Activated CD8-positive, alpha-beta memory T cell treated with anti-CD3 and anti-CD28 coated beads for 4 hours (primary cell): Measurements from ENCODE around the gene ZNF106.

Experiments
- DNase-seq, 2 donors: peaks; one replicate each; pipeline ENCODE4 v3.0.0-alpha.2; 2020; ENCODE audit warnings: low read depth in 2 of 2

The ZNF106 gene

GRCh38 chr15:42490671-42491538 lies at the start of gene ZNF106:
Gene ZNF106 (minus strand): TSS chr15:42491141. CDS start chr15:42472289, 18,852 bp downstream.
- DNase-seq = peak; percentile 74 to 75

DNA sequence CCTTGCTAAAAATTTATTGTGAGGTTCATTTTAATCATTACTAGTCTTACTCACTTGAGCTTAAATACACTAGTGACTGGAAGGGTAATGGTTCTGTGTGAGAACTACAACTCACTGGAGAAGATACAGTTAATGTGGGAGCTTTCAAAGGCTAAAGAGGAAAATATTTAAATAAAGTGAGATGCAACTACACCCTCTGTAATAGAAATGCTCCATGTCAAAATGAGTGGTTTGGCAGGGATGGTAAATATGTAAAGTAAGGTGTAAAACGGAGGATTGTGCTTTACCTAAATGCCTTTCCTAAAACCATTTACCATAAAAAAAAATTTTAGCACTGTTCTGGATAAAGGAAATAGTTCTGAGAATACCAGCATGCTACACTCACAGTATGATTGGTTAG lies 42.3 kb upstream of the ZNF106 start:
- no peak for DNase-seq

DNA sequence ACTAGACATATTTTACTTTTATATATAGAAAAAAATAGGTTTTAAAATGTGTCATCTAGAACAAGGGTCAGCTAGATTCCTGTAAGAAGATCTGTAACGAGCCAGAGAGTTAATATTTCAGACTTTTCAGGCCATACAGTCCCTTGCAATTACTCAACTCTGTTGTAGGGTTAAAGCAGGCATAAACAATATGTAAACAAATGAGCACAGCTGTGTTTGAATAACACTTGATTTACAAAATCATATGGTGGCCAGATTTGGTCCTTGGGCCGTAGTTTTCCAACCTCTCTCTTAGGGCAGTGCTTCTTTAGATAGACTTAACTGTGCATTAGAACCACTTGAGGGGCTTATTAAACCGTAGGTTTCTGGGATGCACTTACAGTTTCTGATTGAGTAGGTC lies 38.0 kb upstream of the ZNF106 start:
- no peak for DNase-seq

DNA sequence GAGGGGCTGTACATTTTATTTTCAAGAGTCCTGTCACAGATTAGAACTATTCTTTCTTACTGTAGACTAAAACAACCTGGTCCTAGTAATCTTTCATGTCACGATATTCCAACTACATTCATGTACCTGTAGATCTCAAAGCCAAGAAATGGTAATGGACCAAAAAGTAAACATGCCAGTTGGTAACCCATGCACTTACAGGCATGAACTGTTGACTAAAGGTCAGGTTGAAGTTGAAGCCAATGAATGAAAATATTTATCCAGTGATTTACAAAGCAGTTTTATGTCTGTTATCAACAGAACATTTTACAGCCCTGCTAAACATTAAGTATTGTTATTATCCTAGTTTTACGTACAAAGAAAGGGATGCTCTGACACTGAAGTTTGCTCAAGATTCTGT lies 32.4 kb upstream of the ZNF106 start:
- no peak for DNase-seq

- no peak for DNase-seq
Measured at GRCh38 chr15:42511007-42511391, 20.1 kb upstream of the ZNF106 start.

DNA sequence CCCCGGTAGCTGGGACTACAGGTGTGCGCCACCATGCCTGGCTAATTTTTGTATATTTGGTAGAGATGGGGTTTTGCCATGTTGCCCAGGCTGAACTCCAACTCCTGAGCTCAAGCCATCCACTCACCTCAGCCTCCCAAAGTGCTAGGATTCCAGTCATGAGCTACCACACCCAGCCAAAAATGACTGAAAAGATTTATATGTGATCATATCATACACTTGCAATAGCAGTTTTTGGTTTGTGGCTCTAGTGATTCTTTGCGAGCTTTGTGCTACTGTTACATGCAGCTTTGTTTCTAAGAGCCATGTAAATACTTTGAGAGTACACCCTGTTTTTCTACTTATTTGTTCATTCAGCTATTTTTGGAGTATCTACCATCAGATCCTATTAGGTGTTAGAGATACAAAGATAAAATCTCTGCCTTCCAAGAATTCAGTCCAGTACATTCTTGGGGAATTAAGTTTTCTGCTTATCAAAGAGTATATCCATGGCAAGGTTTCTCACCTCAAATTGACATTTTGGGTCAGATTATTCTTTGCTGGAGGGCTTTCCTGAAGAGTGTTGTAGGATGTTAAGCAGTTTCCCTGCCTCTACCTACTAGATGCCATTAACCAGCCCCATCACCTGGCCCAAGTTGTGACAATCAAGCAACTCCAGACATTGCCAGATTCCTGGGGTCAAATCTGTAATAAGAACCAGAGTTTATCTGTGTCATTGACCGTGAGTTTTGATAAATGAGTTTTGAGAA lies 19.5 kb upstream of the ZNF106 start:
- DNase-seq = no peak

GRCh38 chr15:42508263-42508690 lies 17.3 kb upstream of the ZNF106 start:
- DNase-seq = no peak

GRCh38 chr15:42507514-42507913 lies 16.6 kb upstream of the ZNF106 start:
- no peak for DNase-seq

DNA sequence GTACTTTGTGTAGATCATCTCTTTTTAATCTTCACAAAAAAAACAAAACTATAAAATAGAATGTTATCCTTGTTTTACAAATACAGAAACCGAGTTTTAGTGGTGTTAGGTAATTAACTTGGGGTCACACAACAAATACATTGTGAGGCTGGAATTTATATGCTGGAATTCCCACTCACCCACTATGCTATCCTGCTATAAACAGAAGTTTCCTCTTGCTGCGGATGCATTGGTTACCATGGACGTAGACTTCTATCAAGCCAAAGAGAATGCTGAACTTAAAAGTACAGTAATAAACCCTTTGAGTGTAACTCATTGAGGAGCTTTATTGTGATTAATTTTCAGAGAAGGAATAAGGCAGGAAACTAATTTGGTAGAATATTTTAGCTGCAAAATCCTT lies 13.7 kb upstream of the ZNF106 start:
- no peak for DNase-seq

GRCh38 chr15:42503825-42504224 lies 12.9 kb upstream of the ZNF106 start:
- no peak for DNase-seq

- no peak for DNase-seq
Measured at GRCh38 chr15:42502477-42502876, 11.5 kb upstream of the ZNF106 start.

DNA sequence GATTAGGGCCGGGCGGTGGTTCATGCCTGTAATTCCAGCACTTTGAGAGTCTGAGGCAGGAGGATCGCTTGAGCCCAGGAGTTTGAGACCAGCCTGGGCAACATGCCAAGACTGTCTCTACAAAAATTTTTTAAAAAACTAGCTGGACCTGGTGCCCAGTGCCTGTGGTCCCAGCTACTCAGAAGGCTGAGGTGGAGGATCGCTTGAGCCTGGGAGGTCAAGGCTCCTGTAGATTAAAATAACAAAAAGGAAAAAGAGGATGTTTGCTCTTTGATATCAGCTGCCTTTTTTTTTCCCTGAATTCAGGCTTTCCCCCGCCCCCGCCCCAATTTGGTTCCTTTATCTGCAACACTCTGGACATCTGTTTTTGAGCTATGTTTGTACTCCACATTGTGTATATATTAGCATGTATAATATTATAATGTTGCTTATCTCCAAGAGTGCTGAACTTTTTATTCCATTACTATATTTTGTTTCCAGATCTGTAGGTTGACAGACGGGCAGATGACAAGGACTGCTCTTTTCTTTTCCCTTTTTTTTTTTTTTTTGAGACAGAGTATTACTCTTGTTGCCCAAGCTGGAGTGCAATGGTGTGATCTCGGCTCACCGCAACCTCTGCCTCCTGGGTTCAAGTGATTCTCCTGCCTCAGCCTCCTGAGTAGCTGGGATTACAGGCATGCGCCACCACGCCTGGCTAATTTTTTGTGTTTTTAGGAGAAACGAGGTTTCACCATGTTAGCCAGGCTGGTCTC lies 9.1 kb upstream of the ZNF106 start:
- no peak for DNase-seq

GRCh38 chr15:42498212-42499068 lies 7.5 kb upstream of the ZNF106 start:
- no peak for DNase-seq

GRCh38 chr15:42495361-42496212 lies 4.6 kb upstream of the ZNF106 start, which contains the start of gene SNAP23:
Gene SNAP23 (plus strand): TSS chr15:42495634. CDS start chr15:42511847, 16,213 bp downstream.
- peak; percentile 60 to 62 for DNase-seq

DNA sequence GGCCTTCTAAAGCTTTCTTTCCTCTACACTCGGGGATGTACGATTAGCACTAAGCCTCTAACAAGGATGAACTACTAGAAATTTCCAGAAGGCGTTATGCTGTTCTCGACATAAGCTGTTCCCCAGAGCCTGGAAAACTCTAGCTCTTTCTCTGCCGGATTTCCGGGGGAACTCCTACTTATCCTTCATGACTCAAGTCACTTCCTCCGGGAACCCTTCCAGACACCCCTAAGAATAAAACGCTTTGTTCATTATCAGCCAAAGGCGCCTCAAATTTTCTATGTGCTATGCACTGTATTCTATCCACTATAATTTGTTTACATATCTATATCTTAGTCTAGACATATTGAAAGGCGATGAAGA lies 4.0 kb upstream of the ZNF106 start:
- DNase-seq = peak; percentile 17 to 26

DNA sequence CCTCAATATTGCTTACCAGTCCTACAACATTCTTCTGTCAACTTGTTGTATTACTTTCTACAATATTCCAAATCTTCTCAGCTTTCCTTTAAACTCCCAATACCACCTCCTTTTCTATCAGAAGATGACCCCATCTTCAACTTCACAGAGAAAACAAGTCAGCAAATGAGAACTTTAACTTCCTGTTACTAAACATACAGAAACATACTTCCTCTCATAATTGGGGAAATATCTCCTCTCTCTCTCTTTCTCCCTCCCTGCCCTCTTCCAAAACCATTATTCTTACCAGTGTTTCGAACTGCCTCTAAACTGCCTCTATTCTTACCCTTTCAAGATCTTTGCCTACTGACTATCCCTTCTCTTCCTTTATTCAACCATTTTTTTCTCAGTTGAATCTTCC lies 2.7 kb upstream of the ZNF106 start:
- DNase-seq = no peak

DNA sequence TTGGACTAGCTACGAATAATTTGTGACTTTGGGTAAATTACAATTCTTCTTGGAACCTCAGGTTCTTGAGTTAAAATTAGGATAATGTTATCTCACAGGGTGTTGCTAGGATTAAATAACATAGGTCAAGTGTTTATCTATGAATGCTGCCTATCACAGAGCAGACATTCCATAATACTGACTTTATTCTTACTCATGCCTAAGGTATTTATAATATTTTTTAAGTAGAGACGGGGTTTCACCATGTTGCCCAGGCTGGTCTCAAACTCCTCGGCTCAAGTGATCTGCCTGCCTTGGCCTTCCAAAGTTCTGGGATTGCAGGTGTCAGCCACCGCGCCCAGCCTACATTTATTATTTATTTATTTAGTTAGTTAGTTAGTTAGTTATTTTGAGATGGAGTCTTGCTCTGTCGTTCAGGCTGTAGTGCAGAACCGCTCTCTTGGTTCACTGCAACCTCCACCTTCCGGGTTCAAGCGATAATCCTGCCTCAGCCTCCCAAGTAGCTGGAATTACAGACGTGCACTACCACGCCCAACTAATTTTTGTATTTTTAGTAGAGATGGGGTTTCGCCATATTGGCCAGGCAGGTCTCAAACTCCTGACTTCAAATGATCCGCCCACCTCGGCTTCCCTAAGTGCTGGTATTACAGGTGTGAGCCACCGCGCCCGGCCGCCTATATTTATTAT lies 741 bp upstream of the ZNF106 start:
- no peak for DNase-seq

- no peak for DNase-seq
Measured at GRCh38 chr15:42490291-42490670, 660 bp downstream of the ZNF106 start.

- no peak for DNase-seq
Measured at GRCh38 chr15:42483677-42484076, 7.3 kb downstream of the ZNF106 start.

DNA sequence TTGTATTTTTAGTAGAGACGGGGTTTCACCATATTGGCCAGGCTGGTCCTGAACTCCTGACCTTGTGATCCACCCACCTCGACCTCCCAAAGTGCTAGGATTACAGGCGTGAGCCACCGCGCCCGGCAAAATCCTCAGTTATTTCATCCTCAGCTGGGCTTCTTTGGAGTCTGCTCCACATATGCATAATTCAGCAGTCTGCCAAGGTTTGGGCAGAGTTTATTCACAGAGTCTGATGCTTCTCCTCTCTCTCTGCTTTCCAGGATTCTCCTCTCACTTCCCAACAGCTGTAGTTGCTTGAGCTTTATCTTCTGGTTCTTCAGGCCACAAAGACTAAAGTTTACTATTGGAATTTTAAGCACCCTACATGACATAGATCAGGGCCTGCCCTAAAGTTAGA lies 8.2 kb downstream of the ZNF106 start:
- DNase-seq = no peak
